H1 (cell line): ENCODE data around the gene SPTAN1. TPM values are rescaled to one million over a fixed set of nuclear protein-coding genes. Genes with fewer than 3 reads are reported as not detected.

Experiments used
- CTCF ChIA-PET: fragments of 300-600 bp; sonication (Branson Sonifier 250); formaldehyde crosslinking; loops from one replicate; lab custom pipeline; 2021; ENCODE audit not compliant: partially characterized antibody; lab: Charles Lee
- POLR2A ChIA-PET: fragments of 300-600 bp; sonication (Branson Sonifier 250); formaldehyde crosslinking; loops from one replicate; lab custom pipeline; 2021; ENCODE audit warnings: inconsistent platforms; ENCODE audit not compliant: partially characterized antibody; lab: Charles Lee
- DNase-seq, 2 experiments: peaks; one replicate each; pipeline versions ENCODE4 v3.0.0 to v3.0.0-alpha.2; 2010 to 2022; ENCODE audit warnings: low spot score in 2 of 2, low read depth in 1 of 2, mixed read lengths in 1 of 2
- FAIRE-seq: peaks from 2 replicates; lab custom pipeline; 2011; peaks lifted over from hg19 to GRCh38; lab: Jason Lieb, UNC
- H2AFZ ChIP-seq: 2 replicates; pipeline ENCODE4 v1.8.1; 2012; ENCODE audit warnings: low read length, inconsistent platforms
- H2AK5ac ChIP-seq: 2 replicates; pipeline ENCODE4 v1.6.1; 2013; ENCODE audit warnings: low read depth, low read length
- H2BK120ac ChIP-seq: replicated peaks from 2 replicates; pipeline ENCODE3; 2013; ENCODE audit warnings: low read depth, low read length, inconsistent platforms
- H2BK12ac ChIP-seq: 2 replicates; pipeline ENCODE4 v1.6.1; 2013; ENCODE audit warnings: low read depth, low read length
- H2BK15ac ChIP-seq: 2 replicates; pipeline ENCODE4 v1.6.1; 2013; ENCODE audit warnings: low read length
- H2BK20ac ChIP-seq: 2 replicates; pipeline ENCODE4 v1.6.1; 2013; ENCODE audit warnings: low read length
- H2BK5ac ChIP-seq: 2 replicates; pipeline ENCODE4 v1.6.1; 2013; ENCODE audit warnings: low read depth, low read length
- H3K14ac ChIP-seq: 2 replicates; pipeline ENCODE4 v1.6.1; 2013; ENCODE audit warnings: inconsistent platforms; ENCODE audit not compliant: insufficient read length
- H3K18ac ChIP-seq: 2 replicates; pipeline ENCODE4 v1.6.1; 2013; ENCODE audit warnings: low read length; ENCODE audit errors: extremely low read depth
- H3K23ac ChIP-seq: 2 replicates; pipeline ENCODE4 v1.6.1; 2013; ENCODE audit warnings: inconsistent platforms; ENCODE audit not compliant: insufficient read length
- H3K23me2 ChIP-seq: 2 replicates; pipeline ENCODE4 v1.6.1; 2013; ENCODE audit warnings: low read depth, low read length
- H3K27ac ChIP-seq: 2 replicates; pipeline ENCODE4 v1.6.1; 2011; ENCODE audit warnings: low read depth, low read length, inconsistent platforms
- H3K27me3 ChIP-seq, 4 experiments: replicated peaks in 1 of 4; 1 replicate in 1 of 4; 2 replicates in 3 of 4; pipeline versions ENCODE4 v1.6.1 to v1.8.1; 2011 to 2013; ENCODE audit warnings: low read length in 3 of 4, mild to moderate bottlenecking in 3 of 4, inconsistent platforms in 2 of 4, mixed read lengths in 2 of 4, moderate library complexity in 1 of 4; ENCODE audit not compliant: control insufficient read depth in 3 of 4, insufficient read depth in 3 of 4; ENCODE audit errors: extremely low read depth in 1 of 4
- H3K36me3 ChIP-seq, 4 experiments: 2 replicates each; pipeline versions ENCODE4 v1.6.1 to v1.8.1; 2011 to 2013; ENCODE audit warnings: mild to moderate bottlenecking in 4 of 4, low read length in 3 of 4, moderate library complexity in 2 of 4, control low read depth in 1 of 4, inconsistent platforms in 1 of 4; ENCODE audit not compliant: insufficient read depth in 4 of 4, control insufficient read depth in 2 of 4
- H3K4ac ChIP-seq: replicated peaks from 2 replicates; pipeline ENCODE3; 2013; ENCODE audit warnings: low read length, low read depth, mixed read lengths, inconsistent platforms; ENCODE audit not compliant: insufficient read length
- H3K4me1 ChIP-seq, 4 experiments: replicated peaks in 1 of 4; 1 replicate in 1 of 4; 2 replicates in 3 of 4; pipeline versions ENCODE4 v1.6.1 to v1.8.1; 2011 to 2013; ENCODE audit warnings: low read length in 3 of 4, inconsistent platforms in 2 of 4, mixed read lengths in 1 of 4; ENCODE audit not compliant: insufficient read depth in 4 of 4, control insufficient read depth in 3 of 4
- H3K4me2 ChIP-seq, 2 experiments: 2 replicates each; pipeline versions ENCODE4 v1.6.1 to v1.8.1; 2011 to 2013; ENCODE audit warnings: low read depth in 2 of 2, low read length in 2 of 2, control low read depth in 1 of 2, inconsistent platforms in 1 of 2, mild to moderate bottlenecking in 1 of 2; ENCODE audit not compliant: insufficient read depth in 1 of 2
- H3K4me3 ChIP-seq, 4 experiments: fragments of 200-600, 300-600 bp in 1 of 4; sonication (generic), shearing (Covaris generic), sonication (Bioruptor Twin) in 1 of 4; 2 replicates each; pipeline versions ENCODE4 v1.5.1 to v1.8.1; 2011 to 2016; ENCODE audit warnings: low read length in 4 of 4, low read depth in 3 of 4, control low read depth in 2 of 4, inconsistent platforms in 2 of 4, mild to moderate bottlenecking in 2 of 4, mixed read lengths in 1 of 4, moderate library complexity in 1 of 4; ENCODE audit not compliant: insufficient read depth in 2 of 4; ENCODE audit errors: extremely low read depth in 1 of 4
- H3K56ac ChIP-seq: replicated peaks from 2 replicates; pipeline ENCODE3; 2013; ENCODE audit warnings: low read depth, mild to moderate bottlenecking, mixed read lengths, low read length, inconsistent platforms; ENCODE audit not compliant: insufficient read length
- H3K79me1 ChIP-seq: 2 replicates; pipeline ENCODE4 v1.6.1; 2013; ENCODE audit warnings: low read depth, low read length, control low read depth
- H3K79me2 ChIP-seq, 2 experiments: 2 replicates each; pipeline versions ENCODE4 v1.6.1 to v1.8.1; 2012 to 2013; ENCODE audit warnings: low read length in 2 of 2, mild to moderate bottlenecking in 2 of 2, inconsistent platforms in 1 of 2; ENCODE audit not compliant: insufficient read depth in 2 of 2, control insufficient read depth in 1 of 2
- H3K9ac ChIP-seq, 4 experiments: replicated peaks in 1 of 4; 1 replicate in 1 of 4; 2 replicates in 3 of 4; pipeline versions ENCODE4 v1.6.1 to v1.8.1; 2011 to 2013; ENCODE audit warnings: low read depth in 3 of 4, low read length in 3 of 4, control low read depth in 2 of 4, mild to moderate bottlenecking in 2 of 4, moderate library complexity in 2 of 4, inconsistent platforms in 1 of 4; ENCODE audit errors: extremely low read depth in 1 of 4
- H3K9me3 ChIP-seq, 2 experiments: 2 replicates each; pipeline versions ENCODE4 v1.6.1 to v1.8.1; 2012 to 2013; ENCODE audit warnings: mild to moderate bottlenecking in 2 of 2, moderate library complexity in 2 of 2, control low read depth in 1 of 2, inconsistent platforms in 1 of 2, low read depth in 1 of 2, low read length in 1 of 2, mixed read lengths in 1 of 2; ENCODE audit not compliant: insufficient read depth in 2 of 2
- H4K20me1 ChIP-seq, 2 experiments: replicated peaks in 1 of 2; 2 replicates each; pipeline versions ENCODE3 to v1.8.1; 2011 to 2013; ENCODE audit warnings: inconsistent platforms in 2 of 2, low read length in 2 of 2, mild to moderate bottlenecking in 1 of 2; ENCODE audit not compliant: insufficient read depth in 2 of 2, control insufficient read depth in 1 of 2
- H4K5ac ChIP-seq: 2 replicates; pipeline ENCODE4 v1.6.1; 2013; ENCODE audit warnings: low read length, low read depth, mixed read lengths, inconsistent platforms; ENCODE audit not compliant: insufficient read length
- H4K8ac ChIP-seq: 2 replicates; pipeline ENCODE4 v1.8.0; 2013; ENCODE audit warnings: mild to moderate bottlenecking, moderate library complexity, low read length, inconsistent platforms; ENCODE audit not compliant: insufficient read depth; ENCODE audit errors: extremely low read depth
- H4K91ac ChIP-seq: replicated peaks from 2 replicates; pipeline ENCODE3; 2013; ENCODE audit warnings: low read length, mixed read lengths, inconsistent platforms; ENCODE audit not compliant: insufficient read length
- CBX8 ChIP-seq: fragments of 300-800, 300-1000 bp; sonication (generic); IDR thresholded peaks from 2 replicates; pipeline ENCODE4 v1.7.1; 2016; ENCODE audit warnings: low read depth, low read length, borderline replicate concordance
- WGBS, 2 experiments: shearing (Covaris generic) in 1 of 2; methylation state at CpG; one replicate each; pipeline versions ENCODE4 v1.1.6 to v1.1.7; 2013 to 2015; ENCODE audit warnings: low lambda C conversion rate in 2 of 2, mixed read lengths in 2 of 2, inconsistent platforms in 1 of 2, low coverage in 1 of 2, missing lambda C conversion rate in 1 of 2; ENCODE audit not compliant: insufficient replicate concordance in 2 of 2, insufficient coverage in 1 of 2, insufficient read length in 1 of 2; ENCODE audit errors: extremely low coverage in 1 of 2, missing lambda C conversion rate in 1 of 2; 5-methylcytosine and 5-hydroxymethylcytosine counted together
- polyA plus RNA-seq, 7 experiments: library from polyadenylated mRNA; depleted of rRNA in 3 of 7; stranded (reverse) in 5 of 7; unstranded in 2 of 7; fragments of >200 nt in 5 of 7; fragments of 200-250 nt in 2 of 7; gene quantifications; 1 replicate in 5 of 7; 2 replicates in 1 of 7; 4 replicates in 1 of 7; pipeline versions ENCODE4 v1.2.1 to v1.2.3, GENCODE V29; 2011 to 2013; ENCODE audit warnings: missing spikeins in 2 of 7, mixed read lengths in 2 of 7
- total RNA-seq: library from RNA; stranded (reverse); fragmentation: NEBNext Ultra II Directional; extraction: Animal tissue kit (Norgen Biotek cat#: 25700); gene quantifications from 2 replicates; pipeline ENCODE4 v1.2.1, GENCODE V29; 2021

SPTAN1 gene
- total and polyA plus RNA-seq, 2 of the 8 experiments (the other 6 are each of a cell fraction or from before 2014, with no cell fraction given): 182 to 216 TPM

DNA sequence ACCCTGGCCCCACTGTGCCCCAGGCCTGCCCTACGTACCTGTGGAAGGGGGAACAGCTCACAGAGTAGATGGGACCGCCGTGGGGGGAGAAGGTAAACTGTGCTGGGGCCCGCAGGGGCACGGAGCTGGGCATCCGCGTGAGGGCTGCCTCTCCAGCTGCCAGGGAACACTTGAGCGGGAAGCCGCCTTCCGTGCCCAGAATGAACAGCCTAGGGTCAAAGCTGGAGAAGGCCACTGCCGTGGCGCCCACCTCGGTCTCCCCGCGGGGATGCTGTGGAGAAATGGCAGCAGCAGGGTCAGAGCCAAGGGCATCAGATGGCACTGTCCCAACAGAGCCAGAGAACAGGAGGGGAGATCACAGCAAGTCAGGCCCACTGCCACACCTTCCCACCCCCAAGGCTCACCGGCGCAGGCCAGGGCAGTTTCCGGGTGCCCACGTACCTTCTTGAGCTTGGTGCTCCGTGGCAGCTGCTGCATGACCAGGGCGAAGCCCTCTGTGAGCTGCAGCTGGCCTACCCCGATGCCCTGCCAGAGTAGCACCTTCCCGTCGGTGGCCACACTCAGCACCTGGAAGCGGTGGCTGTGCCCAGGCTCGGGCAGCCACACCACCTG lies 82.4 kb downstream of the SPTAN1 start:
- no peaks in the 10 kb centered on the region for H3K79me2 ChIP-seq
- H3K27me3 ChIP-seq: no peaks in the 10 kb centered on the region
- H3K79me1 ChIP-seq: peaks cover 5% of the 10 kb centered on the region; the same call in 1 of the 2 replicates
- H3K4me1 ChIP-seq: peaks cover 0 to 14% (median 11%) of the 10 kb centered on the region in 4 experiments; a peak in 5 of 7 replicates
- H4K91ac ChIP-seq: no peak overlapping the region
- H3K4me2 ChIP-seq: no peak overlapping the region
- H2AK5ac ChIP-seq: peak overlapping the region; percentile 82; the same call in 1 of the 2 replicates
- ChIA-PET POLR2A (interaction anchor here (1.0 to 15.6 kb wide), 14 partner anchors 8 to 184 kb away, joined by 3 to 313 read pairs (median 6); partner anchors contain the start of genes ENDOG, PKN3, SET and SPTAN1), CTCF (interaction anchor here (0.6 to 4.1 kb wide), 18 partner anchors 9 to 553 kb away, joined by 3 to 37 read pairs (median 4); partner anchors contain the start of genes PKN3 and SET)
- no peaks in the 10 kb centered on the region for H3K23me2 ChIP-seq
- no peaks in the 10 kb centered on the region for H3K9me3 ChIP-seq
- no peak overlapping the region for H3K4ac ChIP-seq
- no peak overlapping the region; the same call in 1 of the 2 replicates for H2BK15ac ChIP-seq
- H4K8ac ChIP-seq: no peak overlapping the region
- no peak for FAIRE-seq
- peaks cover 24 to 34% (median 29%) of the 10 kb centered on the region in 4 experiments; a peak in 6 of 8 replicates for H3K36me3 ChIP-seq
- no peak overlapping the region for H3K56ac ChIP-seq
- no peak overlapping the region for H3K4me3 ChIP-seq
- 86% methylated on average over 25 of the region's 26 CpGs; no CpG with 5 or more reads in 1 of the 2 experiments for WGBS, 2 experiments
- no peak overlapping the region; the same call in 1 of the 2 replicates for H3K18ac ChIP-seq
- H2BK120ac ChIP-seq: no peak overlapping the region
- H3K14ac ChIP-seq: no peak overlapping the region
- peaks cover 5 to 22% of the 10 kb centered on the region in 2 experiments for H4K20me1 ChIP-seq
- peak overlapping the region; percentile 50; the same call in 1 of the 2 replicates for H2BK12ac ChIP-seq
- peak overlapping the region; percentile 13; the same call in 1 of the 2 replicates for H3K27ac ChIP-seq
- H3K9ac ChIP-seq: no peak overlapping the region; a peak in 1 of 7 replicates
- TF ChIP-seq CBX8: no peak
- peak overlapping the region; percentile 85 for H2BK5ac ChIP-seq
- no peak overlapping the region for H3K23ac ChIP-seq
- DNase-seq: no peak
- no peak overlapping the region for H2AFZ ChIP-seq
- H4K5ac ChIP-seq: no peak overlapping the region
- no peak overlapping the region for H2BK20ac ChIP-seq
